HEK293T (cell line): ENCODE measurements around the gene C9orf85.

ENCODE experiments used
- ARNT ChIP-seq: fragments of 450-650 bp; IDR thresholded peaks from 2 replicates; pipeline ENCODE4 v1.6.1; 2017; ENCODE audit warnings: mild to moderate bottlenecking
- BHLHE40 ChIP-seq: fragments of 450-650 bp; IDR thresholded peaks from 2 replicates; pipeline ENCODE4 v1.6.1; 2016; ENCODE audit warnings: mild to moderate bottlenecking, moderate library complexity, borderline replicate concordance
- CTBP1 ChIP-seq: fragments of 450-650 bp; IDR thresholded peaks from 2 replicates; pipeline ENCODE4 v1.6.1; 2016; ENCODE audit warnings: borderline replicate concordance
- ELF4 ChIP-seq: fragments of 450-650 bp; IDR thresholded peaks from 2 replicates; pipeline ENCODE4 v1.6.1; 2017; ENCODE audit warnings: antibody characterized with exemption
- FOXK2 ChIP-seq: fragments of 450-650 bp; IDR thresholded peaks from 2 replicates; pipeline ENCODE4 v1.6.1; 2016; ENCODE audit warnings: mild to moderate bottlenecking
- L3MBTL2 ChIP-seq: fragments of 450-650 bp; conservative IDR thresholded peaks from 2 replicates; pipeline ENCODE4 v1.6.1; 2016; ENCODE audit warnings: mild to moderate bottlenecking
- SP1 ChIP-seq: fragments of 450-650 bp; IDR thresholded peaks from 2 replicates; pipeline ENCODE4 v1.6.1; 2017
- SUZ12 ChIP-seq: fragments of 450-650 bp; IDR thresholded peaks from 2 replicates; pipeline ENCODE4 v1.6.1; 2016; ENCODE audit warnings: mild to moderate bottlenecking

DNA sequence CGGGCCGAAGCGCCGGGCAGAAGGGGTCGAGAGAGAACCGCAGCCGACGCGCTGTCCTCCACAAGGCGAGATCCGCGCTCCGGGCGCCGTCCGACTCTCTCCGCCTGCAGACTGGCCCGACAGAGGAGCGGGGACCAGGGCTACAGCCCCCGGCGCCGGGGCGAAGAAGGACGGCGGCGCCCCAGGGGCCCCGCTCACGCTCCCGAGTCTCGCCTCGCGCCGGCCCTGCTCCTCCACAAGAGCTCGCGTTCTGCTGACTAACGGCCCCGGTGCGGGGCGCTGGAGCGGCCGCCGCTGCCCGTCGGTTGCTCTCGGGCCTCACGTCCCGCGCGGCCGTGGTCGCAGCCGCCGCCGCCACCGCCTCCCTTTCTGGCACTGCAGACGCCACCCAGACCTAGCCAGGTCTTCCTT lies 784 bp upstream of the C9orf85 start:
- TF ChIP-seq SUZ12 (no peak), BHLHE40 (no peak), L3MBTL2 (no peak), ELF4 (no peak), ARNT (no peak), FOXK2 (no peak), SP1 (no peak), CTBP1 (no peak)
